ENCODE data around the gene PRMT7.

The PRMT7 gene

GRCh38 chr16:68382296-68382718 is 71.5 kb downstream of the PRMT7 start:
- DNase-seq (ENCODE audit: low spot score) = no peak
- Histone ChIP-seq H2AK5ac (ENCODE audit: low read depth, low read length) (peak overlapping the region; percentile 51), H3K18ac (ENCODE audit: low read length) (no peak overlapping the region), H3K27me3 (ENCODE audit: control insufficient read depth in 3 of 3, insufficient read depth in 3 of 3, low read depth in 1 of 3, low read length in 3 of 3) (peaks cover 0 to 42% (median 2%) of the 10 kb centered on the region in 3 experiments), H2AFZ (ENCODE audit: low read length) (no peak overlapping the region), H3K14ac (ENCODE audit: low read length) (no peak overlapping the region), H3K9ac (ENCODE audit: low read depth, low read length, poor library complexity) (no peak overlapping the region), H3K79me1 (ENCODE audit: low read depth, low read length) (no peaks in the 10 kb centered on the region), H2BK120ac (ENCODE audit: low read depth, low read length) (peak overlapping the region; percentile 1), H3K4me1 (ENCODE audit: control insufficient read depth in 2 of 2, insufficient read depth in 1 of 2, low read depth in 1 of 2, low read length in 2 of 2) (peaks cover 13 to 16% of the 10 kb centered on the region in 2 donors), H3K4me2 (ENCODE audit: insufficient read depth, low read length, poor library complexity, severe bottlenecking) (no peak overlapping the region), H3K4ac (ENCODE audit: low read length) (no peak overlapping the region), H3K4me3 (ENCODE audit: low read length in 2 of 2) (no peak overlapping the region), H2BK12ac (ENCODE audit: low read length) (no peak overlapping the region), H3K9me3 (replicated peaks in 1 of 2; ENCODE audit: control insufficient read depth in 2 of 2, insufficient read depth in 1 of 2, low read depth in 1 of 2, low read length in 2 of 2) (no peaks in the 10 kb centered on the region), H2BK15ac (ENCODE audit: low read length) (peak overlapping the region; percentile 51), H3K36me3 (replicated peaks in 1 of 2; ENCODE audit: control insufficient read depth in 2 of 2, insufficient read depth in 2 of 2, low read length in 2 of 2) (no peaks in the 10 kb centered on the region), H4K8ac (ENCODE audit: low read depth, low read length) (peak overlapping the region; percentile 21), H2BK5ac (ENCODE audit: low read length) (no peak overlapping the region), H4K91ac (ENCODE audit: low read depth, low read length, poor library complexity) (no peak overlapping the region), H3K23ac (ENCODE audit: low read depth, low read length, poor library complexity) (no peak overlapping the region), H3K27ac (replicated peaks; ENCODE audit: low read length) (no peak overlapping the region)
- no CpG with 5 or more reads among the region's 5 CpGs for WGBS, 2 donors (ENCODE audit: extremely low coverage in 2 of 2, insufficient read length in 2 of 2, insufficient replicate concordance in 1 of 2)

GRCh38 chr16:68383858-68384257 is 73.0 kb downstream of the PRMT7 start:
- H2AFZ ChIP-seq (ENCODE audit: low read length) = no peak overlapping the region
- no peak overlapping the region for H3K27ac ChIP-seq (replicated peaks; ENCODE audit: low read length)
- no peaks in the 10 kb centered on the region for H3K9me3 ChIP-seq (replicated peaks in 1 of 2; ENCODE audit: control insufficient read depth in 2 of 2, insufficient read depth in 1 of 2, low read depth in 1 of 2, low read length in 2 of 2)
- H2BK15ac ChIP-seq (ENCODE audit: low read length) = peak overlapping the region; percentile 17
- peak overlapping the region; percentile 32 for H2AK5ac ChIP-seq (ENCODE audit: low read depth, low read length)
- H4K91ac ChIP-seq (ENCODE audit: low read depth, low read length, poor library complexity) = no peak overlapping the region
- peaks cover 6 to 22% of the 10 kb centered on the region in 2 donors for H3K4me1 ChIP-seq (ENCODE audit: control insufficient read depth in 2 of 2, insufficient read depth in 1 of 2, low read depth in 1 of 2, low read length in 2 of 2)
- H3K4me3 ChIP-seq (ENCODE audit: low read length in 2 of 2) = no peak overlapping the region
- H3K18ac ChIP-seq (ENCODE audit: low read length) = peak overlapping the region; percentile 31
- H3K23ac ChIP-seq (ENCODE audit: low read depth, low read length, poor library complexity) = no peak overlapping the region
- H4K8ac ChIP-seq (ENCODE audit: low read depth, low read length) = no peak overlapping the region
- H2BK120ac ChIP-seq (ENCODE audit: low read depth, low read length) = no peak overlapping the region
- peaks cover 0 to 32% (median 4%) of the 10 kb centered on the region in 3 experiments for H3K27me3 ChIP-seq (ENCODE audit: control insufficient read depth in 3 of 3, insufficient read depth in 3 of 3, low read depth in 1 of 3, low read length in 3 of 3)
- no peaks in the 10 kb centered on the region for H3K79me1 ChIP-seq (ENCODE audit: low read depth, low read length)
- H3K4ac ChIP-seq (ENCODE audit: low read length) = no peak overlapping the region
- no CpG with 5 or more reads among the region's 4 CpGs for WGBS, 2 donors (ENCODE audit: extremely low coverage in 2 of 2, insufficient read length in 2 of 2, insufficient replicate concordance in 1 of 2)
- H3K14ac ChIP-seq (ENCODE audit: low read length) = no peak overlapping the region
- DNase-seq (ENCODE audit: low spot score) = no peak
- no peak overlapping the region for H2BK5ac ChIP-seq (ENCODE audit: low read length)
- no peak overlapping the region for H3K4me2 ChIP-seq (ENCODE audit: insufficient read depth, low read length, poor library complexity, severe bottlenecking)
- H3K9ac ChIP-seq (ENCODE audit: low read depth, low read length, poor library complexity) = peak overlapping the region; percentile 53
- H2BK12ac ChIP-seq (ENCODE audit: low read length) = peak overlapping the region; percentile 47
- no peaks in the 10 kb centered on the region for H3K36me3 ChIP-seq (replicated peaks in 1 of 2; ENCODE audit: control insufficient read depth in 2 of 2, insufficient read depth in 2 of 2, low read length in 2 of 2)

GRCh38 chr16:68384288-68385161 is 73.7 kb downstream of the PRMT7 start:
- H3K4me2 ChIP-seq (ENCODE audit: insufficient read depth, low read length, poor library complexity, severe bottlenecking) = no peak overlapping the region
- H3K23ac ChIP-seq (ENCODE audit: low read depth, low read length, poor library complexity) = no peak overlapping the region
- DNase-seq (ENCODE audit: low spot score) = no peak
- H2BK15ac ChIP-seq (ENCODE audit: low read length) = no peak overlapping the region
- no peak overlapping the region for H3K4me3 ChIP-seq (ENCODE audit: low read length in 2 of 2)
- no peak overlapping the region for H2BK5ac ChIP-seq (ENCODE audit: low read length)
- no peaks in the 10 kb centered on the region for H3K9me3 ChIP-seq (replicated peaks in 1 of 2; ENCODE audit: control insufficient read depth in 2 of 2, insufficient read depth in 1 of 2, low read depth in 1 of 2, low read length in 2 of 2)
- H3K36me3 ChIP-seq (replicated peaks in 1 of 2; ENCODE audit: control insufficient read depth in 2 of 2, insufficient read depth in 2 of 2, low read length in 2 of 2) = no peaks in the 10 kb centered on the region
- no peak overlapping the region for H3K9ac ChIP-seq (ENCODE audit: low read depth, low read length, poor library complexity)
- H3K27me3 ChIP-seq (ENCODE audit: control insufficient read depth in 3 of 3, insufficient read depth in 3 of 3, low read depth in 1 of 3, low read length in 3 of 3) = peaks cover 0 to 26% (median 4%) of the 10 kb centered on the region in 3 experiments
- WGBS, 2 donors (ENCODE audit: extremely low coverage in 2 of 2, insufficient read length in 2 of 2, insufficient replicate concordance in 1 of 2) = no CpG with 5 or more reads among the region's 7 CpGs
- no peak overlapping the region for H2BK12ac ChIP-seq (ENCODE audit: low read length)
- H3K27ac ChIP-seq (replicated peaks; ENCODE audit: low read length) = no peak overlapping the region
- no peak overlapping the region for H4K8ac ChIP-seq (ENCODE audit: low read depth, low read length)
- no peaks in the 10 kb centered on the region for H3K79me1 ChIP-seq (ENCODE audit: low read depth, low read length)
- no peak overlapping the region for H4K91ac ChIP-seq (ENCODE audit: low read depth, low read length, poor library complexity)
- no peak overlapping the region for H2BK120ac ChIP-seq (ENCODE audit: low read depth, low read length)
- H3K18ac ChIP-seq (ENCODE audit: low read length) = peak overlapping the region; percentile 31
- H3K4ac ChIP-seq (ENCODE audit: low read length) = no peak overlapping the region
- H2AK5ac ChIP-seq (ENCODE audit: low read depth, low read length) = peak overlapping the region; percentile 6
- no peak overlapping the region for H3K14ac ChIP-seq (ENCODE audit: low read length)
- peaks cover 6 to 22% of the 10 kb centered on the region in 2 donors for H3K4me1 ChIP-seq (ENCODE audit: control insufficient read depth in 2 of 2, insufficient read depth in 1 of 2, low read depth in 1 of 2, low read length in 2 of 2)
- no peak overlapping the region for H2AFZ ChIP-seq (ENCODE audit: low read length)

- Histone ChIP-seq H2BK120ac (ENCODE audit: low read depth, low read length) (no peak overlapping the region), H3K9ac (ENCODE audit: low read depth, low read length, poor library complexity) (no peak overlapping the region), H4K8ac (ENCODE audit: low read depth, low read length) (no peak overlapping the region), H3K4me3 (ENCODE audit: low read length in 2 of 2) (no peak overlapping the region), H3K4me2 (ENCODE audit: insufficient read depth, low read length, poor library complexity, severe bottlenecking) (no peak overlapping the region), H3K4me1 (ENCODE audit: control insufficient read depth in 2 of 2, insufficient read depth in 1 of 2, low read depth in 1 of 2, low read length in 2 of 2) (peaks cover 6 to 22% of the 10 kb centered on the region in 2 donors), H3K36me3 (replicated peaks in 1 of 2; ENCODE audit: control insufficient read depth in 2 of 2, insufficient read depth in 2 of 2, low read length in 2 of 2) (no peaks in the 10 kb centered on the region), H3K23ac (ENCODE audit: low read depth, low read length, poor library complexity) (no peak overlapping the region), H2BK12ac (ENCODE audit: low read length) (no peak overlapping the region), H2BK15ac (ENCODE audit: low read length) (no peak overlapping the region), H3K18ac (ENCODE audit: low read length) (no peak overlapping the region), H3K27ac (replicated peaks; ENCODE audit: low read length) (no peak overlapping the region), H3K27me3 (ENCODE audit: control insufficient read depth in 3 of 3, insufficient read depth in 3 of 3, low read depth in 1 of 3, low read length in 3 of 3) (peaks cover 0 to 22% (median 4%) of the 10 kb centered on the region in 3 experiments), H2AK5ac (ENCODE audit: low read depth, low read length) (no peak overlapping the region), H3K9me3 (replicated peaks in 1 of 2; ENCODE audit: control insufficient read depth in 2 of 2, insufficient read depth in 1 of 2, low read depth in 1 of 2, low read length in 2 of 2) (no peaks in the 10 kb centered on the region), H4K91ac (ENCODE audit: low read depth, low read length, poor library complexity) (no peak overlapping the region), H2AFZ (ENCODE audit: low read length) (no peak overlapping the region), H3K4ac (ENCODE audit: low read length) (no peak overlapping the region), H3K14ac (ENCODE audit: low read length) (no peak overlapping the region), H3K79me1 (ENCODE audit: low read depth, low read length) (no peaks in the 10 kb centered on the region), H2BK5ac (ENCODE audit: low read length) (no peak overlapping the region)
- DNase-seq (ENCODE audit: low spot score) = no peak
- WGBS, 2 donors (ENCODE audit: extremely low coverage in 2 of 2, insufficient read length in 2 of 2, insufficient replicate concordance in 1 of 2) = no CpG with 5 or more reads among the region's 6 CpGs
These were observed 74.6 kb downstream of the PRMT7 start for GRCh38 chr16:68385371-68385770.

Measured in neuronal stem cell (in vitro differentiated cells).